ENCODE measurements around the gene TGM3. TPM values are rescaled to one million over a fixed set of nuclear protein-coding genes. Genes with fewer than 3 reads are reported as not detected.

TGM3 gene
- total RNA-seq, 1 experiment from 2014 or later = not detected

DNA sequence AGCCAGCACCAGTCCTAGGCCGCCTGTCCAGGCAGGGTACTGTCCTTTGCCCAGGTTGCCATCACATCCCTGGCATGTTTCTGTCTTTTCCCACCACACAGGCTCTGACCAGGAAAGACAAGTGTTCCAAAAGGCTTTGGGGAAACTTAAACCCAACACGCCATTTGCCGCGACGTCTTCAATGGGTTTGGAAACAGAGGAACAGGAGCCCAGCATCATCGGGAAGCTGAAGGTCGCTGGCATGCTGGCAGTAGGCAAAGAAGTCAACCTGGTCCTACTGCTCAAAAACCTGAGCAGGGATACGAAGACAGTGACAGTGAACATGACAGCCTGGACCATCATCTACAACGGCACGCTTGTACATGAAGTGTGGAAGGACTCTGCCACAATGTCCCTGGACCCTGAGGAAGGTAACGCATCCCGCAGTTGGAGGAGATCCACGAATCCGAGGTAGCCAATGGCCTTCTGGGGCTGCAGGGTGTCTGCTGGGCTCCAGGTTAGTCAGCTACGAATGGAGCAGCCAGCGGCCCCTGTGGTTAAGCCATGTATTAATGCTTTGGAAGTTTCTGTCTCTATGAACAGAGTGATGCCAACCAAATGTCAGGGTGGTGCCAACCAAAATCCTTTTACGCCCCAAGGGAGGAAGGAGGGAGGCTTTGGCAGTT lies 36.2 kb downstream of the TGM3 start:
- TF ChIP-seq EZH2 (IDR thresholded peaks at IDR 0.05) = no peak
- no TSS peak for BruUV-seq (replicated peaks)
- Histone ChIP-seq H3K27ac (ENCODE audit: low read depth, low read length) (no peak overlapping the region), H3K4me2 (ENCODE audit: low read length) (no peak overlapping the region), H3K79me2 (ENCODE audit: insufficient read depth, low read length) (no peaks in the 10 kb centered on the region), H3K4me3 (replicated peaks in 1 of 2; ENCODE audit: low read depth in 1 of 2, low read length in 2 of 2) (no peak overlapping the region), H2AFZ (ENCODE audit: low read depth, low read length, poor library complexity, severe bottlenecking) (no peak overlapping the region), H3K9ac (ENCODE audit: low read length) (no peak overlapping the region), H3K4me1 (ENCODE audit: control insufficient read depth in 1 of 2, insufficient read depth in 2 of 2, low read length in 2 of 2) (no peaks in the 10 kb centered on the region), H3K9me2 (ENCODE audit: insufficient read depth) (no peaks in the 10 kb centered on the region), H4K20me1 (ENCODE audit: insufficient read depth) (no peaks in the 10 kb centered on the region), H3K9me3 (ENCODE audit: control insufficient read depth in 1 of 2, insufficient read depth in 1 of 2, low read depth in 1 of 2, low read length in 2 of 2) (no peaks in the 10 kb centered on the region), H3K36me3 (ENCODE audit: control insufficient read depth in 1 of 2, insufficient read depth in 2 of 2, low read length in 2 of 2) (no peaks in the 10 kb centered on the region), H3K27me3 (ENCODE audit: insufficient read depth, low read length) (peaks cover 6% of the 10 kb centered on the region; the same call in 1 of the 2 replicates)
- ChIA-PET RAD21 (ENCODE audit: low non-redundant PET in 1 of 2, low total read pairs in 2 of 2, uncharacterized antibody in 2 of 2, unreplicated experiment in 2 of 2) (no interaction called here), CTCF (no interaction called here), POLR2A (no interaction called here)
- no peak for ATAC-seq
- intact Hi-C loops (cut with micrococcal nuclease) = no loop called here
- no peak for DNase-seq (ENCODE audit: low read depth, low spot score)

DNA sequence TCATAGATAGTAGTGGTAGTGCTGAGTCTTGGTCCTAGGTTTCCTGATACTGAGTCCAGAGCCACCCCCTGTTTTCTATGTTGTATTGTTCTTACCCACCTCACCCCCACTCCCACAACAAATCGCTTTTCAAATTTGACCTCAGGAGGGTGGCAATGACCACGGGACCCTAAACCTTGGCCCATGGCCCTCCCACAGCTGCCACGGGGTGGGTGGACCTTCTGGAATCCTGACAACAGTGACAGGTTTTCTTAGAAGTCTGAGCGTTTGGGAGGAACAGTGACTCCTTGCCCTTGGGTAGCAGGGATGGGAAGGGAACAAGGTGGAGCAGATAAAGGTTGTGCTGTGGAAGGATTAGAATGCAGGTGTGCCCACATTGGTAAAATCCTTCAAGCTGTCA lies 36.9 kb downstream of the TGM3 start:
- Histone ChIP-seq H2AFZ (ENCODE audit: low read depth, low read length, poor library complexity, severe bottlenecking) (no peak overlapping the region), H3K9me2 (ENCODE audit: insufficient read depth) (no peaks in the 10 kb centered on the region), H3K4me2 (ENCODE audit: low read length) (no peak overlapping the region), H3K36me3 (ENCODE audit: control insufficient read depth in 1 of 2, insufficient read depth in 2 of 2, low read length in 2 of 2) (no peaks in the 10 kb centered on the region), H3K4me3 (replicated peaks in 1 of 2; ENCODE audit: low read depth in 1 of 2, low read length in 2 of 2) (no peak overlapping the region), H3K27me3 (ENCODE audit: insufficient read depth, low read length) (peaks cover 6% of the 10 kb centered on the region; the same call in 1 of the 2 replicates), H3K4me1 (ENCODE audit: control insufficient read depth in 1 of 2, insufficient read depth in 2 of 2, low read length in 2 of 2) (no peaks in the 10 kb centered on the region), H3K9me3 (ENCODE audit: control insufficient read depth in 1 of 2, insufficient read depth in 1 of 2, low read depth in 1 of 2, low read length in 2 of 2) (no peaks in the 10 kb centered on the region), H3K79me2 (ENCODE audit: insufficient read depth, low read length) (no peaks in the 10 kb centered on the region), H3K27ac (ENCODE audit: low read depth, low read length) (no peak overlapping the region), H4K20me1 (ENCODE audit: insufficient read depth) (no peaks in the 10 kb centered on the region), H3K9ac (ENCODE audit: low read length) (no peak overlapping the region)
- intact Hi-C loops (cut with micrococcal nuclease) = no loop called here
- ATAC-seq (no peak), DNase-seq (ENCODE audit: low read depth, low spot score) (no peak)
- RAD21 ChIA-PET (ENCODE audit: low non-redundant PET in 1 of 2, low total read pairs in 2 of 2, uncharacterized antibody in 2 of 2, unreplicated experiment in 2 of 2) = no interaction called here
- no peak for TF ChIP-seq POLR2AphosphoS5 (IDR thresholded peaks at IDR 0.05; ENCODE audit: low read depth, low read length)
- BruUV-seq (replicated peaks) = no TSS peak
- CTCF ChIA-PET = no interaction called here
- POLR2A ChIA-PET = no interaction called here

- H3K36me3 ChIP-seq (ENCODE audit: control insufficient read depth in 1 of 2, insufficient read depth in 2 of 2, low read length in 2 of 2) = no peaks in the 10 kb centered on the region
- peaks cover 6% of the 10 kb centered on the region; the same call in 1 of the 2 replicates for H3K27me3 ChIP-seq (ENCODE audit: insufficient read depth, low read length)
- no peak overlapping the region for H3K27ac ChIP-seq (ENCODE audit: low read depth, low read length)
- CTCF ChIA-PET = no interaction called here
- RAD21 ChIA-PET (ENCODE audit: low non-redundant PET in 1 of 2, low total read pairs in 2 of 2, uncharacterized antibody in 2 of 2, unreplicated experiment in 2 of 2) = no interaction called here
- H3K4me3 ChIP-seq (replicated peaks in 1 of 2; ENCODE audit: low read depth in 1 of 2, low read length in 2 of 2) = no peak overlapping the region
- no TSS peak for BruUV-seq (replicated peaks)
- ATAC-seq (no peak), DNase-seq (ENCODE audit: low read depth, low spot score) (no peak)
- POLR2A ChIA-PET = no interaction called here
- intact Hi-C loops (cut with micrococcal nuclease) = no loop called here
- H2AFZ ChIP-seq (ENCODE audit: low read depth, low read length, poor library complexity, severe bottlenecking) = no peak overlapping the region
- no peak overlapping the region for H3K4me2 ChIP-seq (ENCODE audit: low read length)
- H3K9me2 ChIP-seq (ENCODE audit: insufficient read depth) = no peaks in the 10 kb centered on the region
- no peaks in the 10 kb centered on the region for H3K79me2 ChIP-seq (ENCODE audit: insufficient read depth, low read length)
- no peaks in the 10 kb centered on the region for H3K9me3 ChIP-seq (ENCODE audit: control insufficient read depth in 1 of 2, insufficient read depth in 1 of 2, low read depth in 1 of 2, low read length in 2 of 2)
- no peak overlapping the region for H3K9ac ChIP-seq (ENCODE audit: low read length)
- H4K20me1 ChIP-seq (ENCODE audit: insufficient read depth) = no peaks in the 10 kb centered on the region
- no peaks in the 10 kb centered on the region for H3K4me1 ChIP-seq (ENCODE audit: control insufficient read depth in 1 of 2, insufficient read depth in 2 of 2, low read length in 2 of 2)
- TF ChIP-seq RAD21 (IDR thresholded peaks at IDR 0.05; ENCODE audit: low read depth) (no peak), YY1 (IDR thresholded peaks at IDR 0.05; ENCODE audit: extremely low read depth, insufficient replicate concordance, low read depth, low read length) (no peak), SIN3A (IDR thresholded peaks at IDR 0.05; ENCODE audit: low read depth) (no peak), SRF (IDR thresholded peaks at IDR 0.05; ENCODE audit: low read depth) (no peak), REST (IDR thresholded peaks at IDR 0.05; ENCODE audit: low read depth) (no peak), EGR1 (IDR thresholded peaks at IDR 0.05; ENCODE audit: low read depth) (no peak), SP1 (IDR thresholded peaks at IDR 0.05; ENCODE audit: low read depth) (no peak), ZFX (IDR thresholded peaks at IDR 0.05) (no peak)
- TF ChIP-seq, protein P1, sequence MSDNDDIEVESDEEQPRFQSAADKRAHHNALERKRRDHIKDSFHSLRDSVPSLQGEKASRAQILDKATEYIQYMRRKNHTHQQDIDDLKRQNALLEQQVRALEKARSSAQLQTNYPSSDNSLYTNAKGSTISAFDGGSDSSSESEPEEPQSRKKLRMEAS (IDR thresholded peaks at IDR 0.05) = no peak
These were observed 38.0 kb downstream of the TGM3 start for GRCh38 chr20:2333821-2334220.

Data from HCT116 (cell line).